Measurements from ENCODE around the gene TTLL9. TPM values are rescaled to one million over a fixed set of nuclear protein-coding genes. Genes with fewer than 3 reads are reported as not detected.

Gene TTLL9
- polyA plus RNA-seq, 3 donors = 0.21 TPM; not detected in 2

DNA sequence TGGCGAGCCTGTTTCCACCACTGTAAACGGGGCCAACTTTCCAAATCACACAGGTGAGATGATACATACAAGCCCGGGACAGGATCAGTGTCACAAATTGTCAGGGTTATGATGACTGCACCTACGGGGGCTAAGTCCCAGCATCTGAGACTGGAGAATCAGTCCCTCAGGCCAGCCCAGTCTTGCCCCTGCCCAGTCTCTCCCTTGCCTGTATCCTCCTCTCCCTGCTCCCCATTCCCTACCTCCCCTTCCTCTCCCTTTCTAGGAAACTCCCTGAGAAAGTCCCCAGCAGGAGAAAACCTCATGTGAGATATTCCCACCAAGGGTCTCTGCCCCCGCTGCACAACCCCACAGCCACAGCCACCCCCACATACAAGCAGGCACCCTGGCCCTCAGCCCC is 26.6 kb upstream of the TTLL9 start:
- Mint-ChIP-seq H3K9me3 (peaks cover 0 to 2% (median 0%) of the 10 kb centered on the region in 7 donors), H3K4me1 (no peaks in the 10 kb centered on the region), H3K36me3 (no peaks in the 10 kb centered on the region), H3K27ac (peak overlapping the region in 1 of 7 donors; percentile 13), H3K4me3 (peak overlapping the region in 1 of 2 donors; percentile 67), H3K27me3 (ENCODE audit: low read depth in 3 of 3) (peaks cover 8 to 20% (median 11%) of the 10 kb centered on the region in 3 donors)
- TF ChIP-seq, protein P1, sequence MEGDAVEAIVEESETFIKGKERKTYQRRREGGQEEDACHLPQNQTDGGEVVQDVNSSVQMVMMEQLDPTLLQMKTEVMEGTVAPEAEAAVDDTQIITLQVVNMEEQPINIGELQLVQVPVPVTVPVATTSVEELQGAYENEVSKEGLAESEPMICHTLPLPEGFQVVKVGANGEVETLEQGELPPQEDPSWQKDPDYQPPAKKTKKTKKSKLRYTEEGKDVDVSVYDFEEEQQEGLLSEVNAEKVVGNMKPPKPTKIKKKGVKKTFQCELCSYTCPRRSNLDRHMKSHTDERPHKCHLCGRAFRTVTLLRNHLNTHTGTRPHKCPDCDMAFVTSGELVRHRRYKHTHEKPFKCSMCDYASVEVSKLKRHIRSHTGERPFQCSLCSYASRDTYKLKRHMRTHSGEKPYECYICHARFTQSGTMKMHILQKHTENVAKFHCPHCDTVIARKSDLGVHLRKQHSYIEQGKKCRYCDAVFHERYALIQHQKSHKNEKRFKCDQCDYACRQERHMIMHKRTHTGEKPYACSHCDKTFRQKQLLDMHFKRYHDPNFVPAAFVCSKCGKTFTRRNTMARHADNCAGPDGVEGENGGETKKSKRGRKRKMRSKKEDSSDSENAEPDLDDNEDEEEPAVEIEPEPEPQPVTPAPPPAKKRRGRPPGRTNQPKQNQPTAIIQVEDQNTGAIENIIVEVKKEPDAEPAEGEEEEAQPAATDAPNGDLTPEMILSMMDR (IDR thresholded peaks at IDR 0.05) = no peak
- H3K9ac ChIP-seq (ENCODE audit: insufficient read depth, low read length, poor library complexity, severe bottlenecking) = no peak overlapping the region
- H3K79me2 ChIP-seq (ENCODE audit: insufficient read depth, low read length) = no peaks in the 10 kb centered on the region
- WGBS (ENCODE audit: insufficient coverage) = 92% methylated on average over 5 of the region's 5 CpGs
- no peak overlapping the region for H3K4me3 ChIP-seq (replicated peaks in 1 of 3; ENCODE audit: low read depth in 2 of 3, low read length in 3 of 3)
- intact Hi-C loops (cut with micrococcal nuclease) = loop anchor here in 1 of 2 donors (2.0 kb wide), 1 partner anchor 21 kb away; no protein-coding TSS in a partner anchor
- H3K36me3 ChIP-seq (replicated peaks in 1 of 2; ENCODE audit: control insufficient read depth in 1 of 2, insufficient read depth in 2 of 2, low read length in 2 of 2) = no peaks in the 10 kb centered on the region
- H3K4me2 ChIP-seq (replicated peaks; ENCODE audit: extremely low read depth, low read length, poor library complexity, severe bottlenecking) = no peak overlapping the region
- no peaks in the 10 kb centered on the region for H3K9me3 ChIP-seq (replicated peaks in 1 of 2; ENCODE audit: control insufficient read depth in 1 of 2, insufficient read depth in 1 of 2, low read length in 2 of 2)
- no peaks in the 10 kb centered on the region for H4K20me1 ChIP-seq (ENCODE audit: insufficient read depth, low read length)
- DNase-seq = no peak
- no peak overlapping the region for H2AFZ ChIP-seq (ENCODE audit: insufficient read depth, low read depth, low read length, poor library complexity, severe bottlenecking)
- peaks cover 0 to 18% of the 10 kb centered on the region in 2 donors for H3K27me3 ChIP-seq (ENCODE audit: control insufficient read depth in 2 of 2, insufficient read depth in 2 of 2, low read length in 2 of 2)
- no peak overlapping the region for H3K27ac ChIP-seq (ENCODE audit: low read depth in 1 of 2, low read length in 2 of 2)
- H3K4me1 ChIP-seq (ENCODE audit: control insufficient read depth in 1 of 2, insufficient read depth in 2 of 2, low read length in 2 of 2) = peaks cover 4 to 10% of the 10 kb centered on the region in 2 donors

DNA sequence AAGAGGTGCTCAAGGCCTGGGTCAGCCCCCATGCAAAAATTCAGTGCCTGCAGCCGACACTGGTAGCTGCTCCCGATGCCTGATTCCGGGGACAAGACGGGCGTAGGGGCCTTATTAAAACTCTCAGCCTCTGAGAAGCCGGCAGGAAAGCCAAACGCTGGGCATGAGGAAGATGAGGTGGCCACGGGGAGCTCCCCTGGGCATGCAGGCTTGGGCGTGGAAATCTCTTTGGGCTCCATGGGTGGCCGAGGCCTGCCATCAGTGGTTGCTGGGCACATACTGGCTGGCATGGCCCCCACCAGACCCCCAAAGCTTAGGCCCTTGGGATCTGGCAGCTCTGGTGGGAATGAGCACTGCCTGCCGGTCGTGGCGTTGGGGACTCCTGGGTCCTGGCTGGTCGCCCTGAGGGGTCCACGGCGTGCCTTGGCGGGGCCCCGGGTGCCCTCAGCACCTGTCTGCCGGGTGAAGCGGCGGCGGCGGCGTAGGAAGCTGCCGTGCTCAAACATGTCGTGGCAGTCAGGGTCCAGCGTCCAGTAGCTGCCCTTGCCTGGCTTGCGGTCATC is 25.6 kb upstream of the TTLL9 start:
- TF ChIP-seq, protein P1 (IDR thresholded peaks at IDR 0.05) = no peak
- H3K27ac Mint-ChIP-seq = no peak overlapping the region
- peaks cover 0 to 2% (median 0%) of the 10 kb centered on the region in 7 donors for H3K9me3 Mint-ChIP-seq
- H3K9me3 ChIP-seq (replicated peaks in 1 of 2; ENCODE audit: control insufficient read depth in 1 of 2, insufficient read depth in 1 of 2, low read length in 2 of 2) = no peaks in the 10 kb centered on the region
- H3K4me1 ChIP-seq (ENCODE audit: control insufficient read depth in 1 of 2, insufficient read depth in 2 of 2, low read length in 2 of 2) = peaks cover 0 to under 1% of the 10 kb centered on the region in 2 donors
- intact Hi-C loops (cut with micrococcal nuclease) = loop anchor here in 1 of 2 donors (2.0 kb wide), 1 partner anchor 22 kb away; no protein-coding TSS in a partner anchor
- no peaks in the 10 kb centered on the region for H3K36me3 ChIP-seq (replicated peaks in 1 of 2; ENCODE audit: control insufficient read depth in 1 of 2, insufficient read depth in 2 of 2, low read length in 2 of 2)
- no peak overlapping the region for H3K4me3 ChIP-seq (replicated peaks in 1 of 3; ENCODE audit: low read depth in 2 of 3, low read length in 3 of 3)
- H3K9ac ChIP-seq (ENCODE audit: insufficient read depth, low read length, poor library complexity, severe bottlenecking) = no peak overlapping the region
- H3K27me3 Mint-ChIP-seq (ENCODE audit: low read depth in 3 of 3) = peaks cover 12 to 29% (median 12%) of the 10 kb centered on the region in 3 donors
- H3K27ac ChIP-seq (ENCODE audit: low read depth in 1 of 2, low read length in 2 of 2) = no peak overlapping the region
- H3K79me2 ChIP-seq (ENCODE audit: insufficient read depth, low read length) = no peaks in the 10 kb centered on the region
- no peak for DNase-seq
- H4K20me1 ChIP-seq (ENCODE audit: insufficient read depth, low read length) = no peaks in the 10 kb centered on the region
- peaks cover 0 to 22% of the 10 kb centered on the region in 2 donors for H3K27me3 ChIP-seq (ENCODE audit: control insufficient read depth in 2 of 2, insufficient read depth in 2 of 2, low read length in 2 of 2)
- no peaks in the 10 kb centered on the region for H3K4me1 Mint-ChIP-seq
- no peaks in the 10 kb centered on the region for H3K36me3 Mint-ChIP-seq
- H3K4me2 ChIP-seq (replicated peaks; ENCODE audit: extremely low read depth, low read length, poor library complexity, severe bottlenecking) = no peak overlapping the region
- H2AFZ ChIP-seq (ENCODE audit: insufficient read depth, low read depth, low read length, poor library complexity, severe bottlenecking) = no peak overlapping the region
- H3K4me3 Mint-ChIP-seq = no peak overlapping the region
- 94% methylated on average over 28 of the region's 28 CpGs for WGBS (ENCODE audit: insufficient coverage)

All from CD14-positive monocyte (primary cell).